Measurements from ENCODE around the gene CTNNA2.
A peak's percentile ranks its signal among the peaks of the same experiment; 100 is the strongest.

Gene CTNNA2

GRCh38 chr2:79596403-79596802, 83.6 kb downstream of the CTNNA2 start:
- H3K4me3 ChIP-seq: no peak overlapping the region
- no peak overlapping the region for H3K9ac ChIP-seq
- H3K27ac ChIP-seq: no peak overlapping the region
- H3K27me3 ChIP-seq: no peaks in the 10 kb centered on the region
- H3K4me1 ChIP-seq: no peaks in the 10 kb centered on the region
- H4K20me1 ChIP-seq: no peaks in the 10 kb centered on the region
- no peaks in the 10 kb centered on the region for H3K9me3 ChIP-seq (replicated peaks in 1 of 11)
- no peak for TF ChIP-seq Cebpa-rat (IDR thresholded peaks at IDR 0.05)
- no peaks in the 10 kb centered on the region for H3K36me3 ChIP-seq
- H3K4me2 ChIP-seq: no peak overlapping the region

GRCh38 chr2:79604748-79605147, 91.9 kb downstream of the CTNNA2 start:
- no peaks in the 10 kb centered on the region for H4K20me1 ChIP-seq
- peaks cover 0 to 20% (median 3%) of the 10 kb centered on the region in 10 experiments; a peak in 7 of 20 replicates for H3K4me1 ChIP-seq
- peak overlapping the region in 1 of 11 experiments; percentile 21; a peak in 1 of 22 replicates for H3K27ac ChIP-seq

GRCh38 chr2:79611448-79612016, 98.7 kb downstream of the CTNNA2 start:
- H3K27ac ChIP-seq: no peak overlapping the region
- H4K20me1 ChIP-seq: no peaks in the 10 kb centered on the region
- H3K9me3 ChIP-seq (replicated peaks in 1 of 11): no peaks in the 10 kb centered on the region

More at GRCh38 chr2:79604748-79605147, 91.9 kb downstream of the CTNNA2 start:
- no peak overlapping the region for H3K4me3 ChIP-seq
- no peak overlapping the region for H3K9ac ChIP-seq
- H3K36me3 ChIP-seq: no peaks in the 10 kb centered on the region
- TF ChIP-seq Cebpa-rat (IDR thresholded peaks at IDR 0.05): no peak
- no peaks in the 10 kb centered on the region for H3K27me3 ChIP-seq
- H3K9me3 ChIP-seq (replicated peaks in 1 of 11): no peaks in the 10 kb centered on the region
- peak overlapping the region in 6 of 11 experiments; percentile 10 to 61 (median 22); a peak in 8 of 22 replicates for H3K4me2 ChIP-seq

GRCh38 chr2:79612999-79613398, 100.1 kb downstream of the CTNNA2 start:
- no peak for TF ChIP-seq Cebpa-rat (IDR thresholded peaks at IDR 0.05)
- H3K4me3 ChIP-seq: no peak overlapping the region
- no peaks in the 10 kb centered on the region for H3K36me3 ChIP-seq
- H3K9me3 ChIP-seq (replicated peaks in 1 of 11): no peaks in the 10 kb centered on the region
- H4K20me1 ChIP-seq: no peaks in the 10 kb centered on the region
- no peak overlapping the region for H3K27ac ChIP-seq
- no peaks in the 10 kb centered on the region for H3K27me3 ChIP-seq
- no peak overlapping the region for H3K9ac ChIP-seq
- H3K4me1 ChIP-seq: no peaks in the 10 kb centered on the region
- no peak overlapping the region for H3K4me2 ChIP-seq

More at GRCh38 chr2:79611448-79612016, 98.7 kb downstream of the CTNNA2 start:
- Histone ChIP-seq H3K36me3 (no peaks in the 10 kb centered on the region), H3K4me3 (no peak overlapping the region), H3K4me1 (no peaks in the 10 kb centered on the region), H3K27me3 (no peaks in the 10 kb centered on the region), H3K4me2 (no peak overlapping the region), H3K9ac (no peak overlapping the region)
- no peak for TF ChIP-seq Cebpa-rat (IDR thresholded peaks at IDR 0.05)

- H3K4me2 ChIP-seq: no peak overlapping the region
- no peak overlapping the region for H3K4me3 ChIP-seq
- H4K20me1 ChIP-seq: no peaks in the 10 kb centered on the region
- no peak overlapping the region for H3K27ac ChIP-seq
- no peak overlapping the region for H3K9ac ChIP-seq
- H3K36me3 ChIP-seq: no peaks in the 10 kb centered on the region
- no peaks in the 10 kb centered on the region for H3K9me3 ChIP-seq (replicated peaks in 1 of 11)
- H3K4me1 ChIP-seq: peaks cover 0 to 17% (median 0%) of the 10 kb centered on the region in 10 experiments; a peak in 5 of 20 replicates
- no peak for TF ChIP-seq Cebpa-rat (IDR thresholded peaks at IDR 0.05)
- no peaks in the 10 kb centered on the region for H3K27me3 ChIP-seq
Measured at GRCh38 chr2:79619442-79619841, 106.6 kb downstream of the CTNNA2 start.

GRCh38 chr2:79619976-79620375, 107.1 kb downstream of the CTNNA2 start:
- no peak overlapping the region for H3K4me2 ChIP-seq
- no peak for TF ChIP-seq Cebpa-rat (IDR thresholded peaks at IDR 0.05)

GRCh38 chr2:79620679-79621078, 107.8 kb downstream of the CTNNA2 start:
- H4K20me1 ChIP-seq: no peaks in the 10 kb centered on the region
- no peak for TF ChIP-seq Cebpa-rat (IDR thresholded peaks at IDR 0.05)
- H3K4me3 ChIP-seq: no peak overlapping the region
- H3K9ac ChIP-seq: no peak overlapping the region
- no peaks in the 10 kb centered on the region for H3K27me3 ChIP-seq
- H3K4me1 ChIP-seq: peaks cover 0 to 18% (median 0%) of the 10 kb centered on the region in 10 experiments; a peak in 5 of 20 replicates
- H3K36me3 ChIP-seq: no peaks in the 10 kb centered on the region
- H3K4me2 ChIP-seq: no peak overlapping the region
- no peaks in the 10 kb centered on the region for H3K9me3 ChIP-seq (replicated peaks in 1 of 11)
- no peak overlapping the region for H3K27ac ChIP-seq

More at GRCh38 chr2:79619976-79620375, 107.1 kb downstream of the CTNNA2 start:
- Histone ChIP-seq H3K36me3 (no peaks in the 10 kb centered on the region), H3K9me3 (replicated peaks in 1 of 11) (no peaks in the 10 kb centered on the region), H3K4me1 (peaks cover 0 to 18% (median 0%) of the 10 kb centered on the region in 10 experiments; a peak in 5 of 20 replicates), H3K27me3 (no peaks in the 10 kb centered on the region), H3K9ac (no peak overlapping the region), H4K20me1 (no peaks in the 10 kb centered on the region), H3K27ac (no peak overlapping the region), H3K4me3 (no peak overlapping the region)

- no peak overlapping the region for H3K27ac ChIP-seq
Measured at GRCh38 chr2:79621252-79621651, 108.4 kb downstream of the CTNNA2 start.

GRCh38 chr2:79621755-79622154, 108.9 kb downstream of the CTNNA2 start:
- no peaks in the 10 kb centered on the region for H3K9me3 ChIP-seq (replicated peaks in 1 of 11)
- H3K4me1 ChIP-seq: peaks cover 1 to 21% (median 4%) of the 10 kb centered on the region in 10 experiments; a peak in 17 of 20 replicates
- H4K20me1 ChIP-seq: no peaks in the 10 kb centered on the region
- no peak overlapping the region for H3K27ac ChIP-seq
- H3K4me2 ChIP-seq: no peak overlapping the region
- TF ChIP-seq Cebpa-rat (IDR thresholded peaks at IDR 0.05): no peak
- no peak overlapping the region for H3K4me3 ChIP-seq
- H3K27me3 ChIP-seq: no peaks in the 10 kb centered on the region
- no peak overlapping the region for H3K9ac ChIP-seq
- H3K36me3 ChIP-seq: no peaks in the 10 kb centered on the region

More at GRCh38 chr2:79621252-79621651, 108.4 kb downstream of the CTNNA2 start:
- Histone ChIP-seq H3K27me3 (no peaks in the 10 kb centered on the region), H3K4me2 (no peak overlapping the region), H4K20me1 (no peaks in the 10 kb centered on the region), H3K36me3 (no peaks in the 10 kb centered on the region), H3K9ac (no peak overlapping the region), H3K4me3 (no peak overlapping the region), H3K4me1 (peaks cover 0 to 18% (median 0%) of the 10 kb centered on the region in 10 experiments; a peak in 5 of 20 replicates), H3K9me3 (replicated peaks in 1 of 11) (no peaks in the 10 kb centered on the region)
- 0 out of 22 replicates have a peak, but pooled peaks of 1 of the 11 experiments have one; percentile 17 for TF ChIP-seq Cebpa-rat (IDR thresholded peaks at IDR 0.05)

GRCh38 chr2:79622508-79622907, 109.7 kb downstream of the CTNNA2 start:
- Histone ChIP-seq H3K9me3 (replicated peaks in 1 of 11) (no peaks in the 10 kb centered on the region), H3K9ac (no peak overlapping the region), H3K27me3 (no peaks in the 10 kb centered on the region), H3K27ac (no peak overlapping the region), H3K4me1 (peaks cover 8 to 28% (median 11%) of the 10 kb centered on the region in 10 experiments; a peak in 19 of 20 replicates), H3K36me3 (no peaks in the 10 kb centered on the region), H3K4me2 (no peak overlapping the region), H3K4me3 (no peak overlapping the region), H4K20me1 (no peaks in the 10 kb centered on the region)
- TF ChIP-seq Cebpa-rat (IDR thresholded peaks at IDR 0.05): no peak
